HG03064 (cell line): ENCODE measurements around the gene SLC2A10.

Experiments used
- ATAC-seq: cut with Tn5 transposase; IDR thresholded peaks from one replicate; pipeline ENCODE4 v1.9.1; 2021; ENCODE audit warnings: low read depth; ENCODE audit not compliant: unreplicated experiment

The SLC2A10 gene

DNA sequence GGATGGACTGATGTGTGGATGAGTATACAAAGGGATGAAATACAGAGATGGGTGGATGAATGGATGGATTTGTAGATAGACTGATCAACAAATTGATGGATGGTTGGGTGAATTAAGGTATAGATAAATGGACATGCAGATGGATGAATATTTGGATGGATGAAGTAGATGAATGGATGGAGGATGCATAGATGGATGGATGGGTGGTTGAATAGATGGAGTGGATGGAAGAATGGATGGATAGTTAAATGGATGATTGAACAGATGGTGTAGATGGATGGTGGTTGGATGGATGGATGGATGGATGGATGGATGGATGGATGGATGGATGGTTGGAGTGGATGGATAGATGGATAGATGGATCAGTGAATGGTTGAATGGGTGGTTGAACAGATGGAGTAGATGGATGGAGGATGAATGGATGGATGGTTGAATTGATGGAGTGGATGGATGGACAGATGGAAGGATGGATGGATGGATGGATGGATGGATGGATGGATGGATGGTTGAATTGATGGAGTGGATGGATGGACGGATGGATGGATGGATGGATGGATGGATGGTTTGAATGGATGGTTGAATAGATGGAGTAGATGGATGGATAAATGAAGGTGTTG lies 15.0 kb downstream of the SLC2A10 start:
- ATAC-seq = no peak

DNA sequence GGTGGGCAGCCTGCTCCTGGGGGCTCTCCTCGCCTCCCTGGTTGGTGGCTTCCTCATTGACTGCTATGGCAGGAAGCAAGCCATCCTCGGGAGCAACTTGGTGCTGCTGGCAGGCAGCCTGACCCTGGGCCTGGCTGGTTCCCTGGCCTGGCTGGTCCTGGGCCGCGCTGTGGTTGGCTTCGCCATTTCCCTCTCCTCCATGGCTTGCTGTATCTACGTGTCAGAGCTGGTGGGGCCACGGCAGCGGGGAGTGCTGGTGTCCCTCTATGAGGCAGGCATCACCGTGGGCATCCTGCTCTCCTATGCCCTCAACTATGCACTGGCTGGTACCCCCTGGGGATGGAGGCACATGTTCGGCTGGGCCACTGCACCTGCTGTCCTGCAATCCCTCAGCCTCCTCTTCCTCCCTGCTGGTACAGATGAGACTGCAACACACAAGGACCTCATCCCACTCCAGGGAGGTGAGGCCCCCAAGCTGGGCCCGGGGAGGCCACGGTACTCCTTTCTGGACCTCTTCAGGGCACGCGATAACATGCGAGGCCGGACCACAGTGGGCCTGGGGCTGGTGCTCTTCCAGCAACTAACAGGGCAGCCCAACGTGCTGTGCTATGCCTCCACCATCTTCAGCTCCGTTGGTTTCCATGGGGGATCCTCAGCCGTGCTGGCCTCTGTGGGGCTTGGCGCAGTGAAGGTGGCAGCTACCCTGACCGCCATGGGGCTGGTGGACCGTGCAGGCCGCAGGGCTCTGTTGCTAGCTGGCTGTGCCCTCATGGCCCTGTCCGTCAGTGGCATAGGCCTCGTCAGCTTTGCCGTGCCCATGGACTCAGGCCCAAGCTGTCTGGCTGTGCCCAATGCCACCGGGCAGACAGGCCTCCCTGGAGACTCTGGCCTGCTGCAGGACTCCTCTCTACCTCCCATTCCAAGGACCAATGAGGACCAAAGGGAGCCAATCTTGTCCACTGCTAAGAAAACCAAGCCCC lies 16.0 kb downstream of the SLC2A10 start:
- no peak for ATAC-seq

DNA sequence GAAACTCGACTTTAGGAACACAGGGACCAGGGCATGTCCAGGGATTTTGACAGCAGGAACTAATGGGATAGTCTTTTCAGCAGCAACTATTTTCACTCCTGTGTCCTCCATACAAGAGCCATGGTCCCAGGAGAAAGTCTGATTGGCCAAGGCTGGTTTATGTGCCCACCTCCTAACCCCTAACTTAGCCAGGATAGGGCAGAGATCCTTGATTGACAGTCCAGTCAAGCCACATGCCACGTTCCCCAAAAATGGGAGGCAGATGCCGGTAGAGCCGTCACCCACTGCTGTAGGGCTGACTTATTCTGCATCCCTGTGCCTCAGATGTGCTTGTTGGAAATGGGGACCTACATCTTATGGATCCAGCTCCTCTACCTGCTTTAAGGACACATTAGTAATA lies 22.3 kb downstream of the SLC2A10 start:
- no peak for ATAC-seq

DNA sequence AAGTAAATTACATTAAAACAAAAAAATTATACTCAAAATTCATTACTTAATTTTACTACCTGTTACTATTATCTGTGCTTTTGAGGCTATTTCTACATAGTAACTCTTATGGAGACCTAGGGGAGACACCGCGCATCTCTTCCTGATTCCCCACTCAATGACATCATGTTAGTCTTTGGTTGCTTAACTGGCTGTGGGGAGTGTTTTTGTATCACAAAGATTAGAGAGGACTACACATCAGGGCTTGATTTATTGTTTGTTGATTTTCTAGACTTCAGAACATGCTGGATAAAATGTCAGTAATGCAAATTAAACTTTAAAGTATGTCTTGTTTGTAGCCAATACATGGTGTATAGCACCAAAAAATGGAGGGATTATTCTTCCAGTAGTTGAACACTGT lies 26.0 kb downstream of the SLC2A10 start:
- ATAC-seq = no peak

DNA sequence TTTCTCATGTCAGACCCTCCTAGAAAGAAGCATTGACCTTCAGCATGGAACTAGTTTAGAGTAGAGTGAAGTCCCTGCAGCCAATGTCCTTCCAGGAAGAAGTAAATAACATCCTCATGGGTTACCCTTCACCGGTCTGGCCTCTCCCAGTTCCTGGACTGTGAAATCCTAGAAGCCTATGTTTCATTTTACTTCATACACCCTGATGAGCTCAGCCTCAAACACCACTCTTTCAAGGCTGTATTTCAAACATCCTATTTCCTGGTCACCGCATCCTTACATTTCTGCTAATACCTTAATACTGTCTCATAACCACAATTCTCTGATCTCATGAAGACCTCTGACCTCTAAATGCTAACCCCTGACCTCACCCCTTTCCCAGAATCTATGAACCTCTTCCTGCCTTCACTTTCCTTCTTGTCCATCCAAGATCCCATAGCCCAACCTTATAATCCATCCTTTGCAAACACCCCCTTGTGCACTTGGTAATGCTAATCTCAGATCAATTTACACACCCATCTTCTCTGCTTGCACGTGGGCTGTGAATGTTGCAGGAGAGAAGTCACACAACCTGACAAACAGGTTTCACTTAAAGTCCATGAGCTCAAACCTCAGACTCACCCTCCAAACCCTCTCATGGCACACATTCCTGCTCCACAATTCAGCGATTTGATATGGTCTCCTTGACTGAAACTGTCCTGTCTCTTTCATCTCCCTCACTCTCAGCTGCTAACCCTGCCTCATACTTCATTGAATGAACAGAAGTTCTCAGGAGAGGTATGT lies 30.2 kb downstream of the SLC2A10 start:
- ATAC-seq = no peak

DNA sequence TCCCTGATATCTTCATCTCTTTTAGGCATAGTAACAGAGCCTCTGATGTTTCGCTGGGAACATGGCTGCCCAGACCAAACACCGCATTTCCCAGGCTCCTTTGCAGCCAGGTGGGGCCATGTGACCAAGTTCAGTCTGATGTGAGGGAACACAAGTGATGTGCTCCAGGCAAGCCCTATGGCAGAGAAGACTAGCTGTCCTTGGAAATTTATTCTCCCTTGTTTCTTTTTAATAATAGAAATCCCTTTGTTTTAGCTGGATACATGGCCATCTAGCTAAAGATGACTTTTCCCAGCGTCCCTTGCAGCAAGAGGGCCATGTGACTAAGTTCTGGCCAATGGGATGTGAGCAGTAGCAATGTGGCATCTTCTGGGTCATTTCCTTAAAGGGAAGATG lies 30.8 kb downstream of the SLC2A10 start:
- no peak for ATAC-seq

DNA sequence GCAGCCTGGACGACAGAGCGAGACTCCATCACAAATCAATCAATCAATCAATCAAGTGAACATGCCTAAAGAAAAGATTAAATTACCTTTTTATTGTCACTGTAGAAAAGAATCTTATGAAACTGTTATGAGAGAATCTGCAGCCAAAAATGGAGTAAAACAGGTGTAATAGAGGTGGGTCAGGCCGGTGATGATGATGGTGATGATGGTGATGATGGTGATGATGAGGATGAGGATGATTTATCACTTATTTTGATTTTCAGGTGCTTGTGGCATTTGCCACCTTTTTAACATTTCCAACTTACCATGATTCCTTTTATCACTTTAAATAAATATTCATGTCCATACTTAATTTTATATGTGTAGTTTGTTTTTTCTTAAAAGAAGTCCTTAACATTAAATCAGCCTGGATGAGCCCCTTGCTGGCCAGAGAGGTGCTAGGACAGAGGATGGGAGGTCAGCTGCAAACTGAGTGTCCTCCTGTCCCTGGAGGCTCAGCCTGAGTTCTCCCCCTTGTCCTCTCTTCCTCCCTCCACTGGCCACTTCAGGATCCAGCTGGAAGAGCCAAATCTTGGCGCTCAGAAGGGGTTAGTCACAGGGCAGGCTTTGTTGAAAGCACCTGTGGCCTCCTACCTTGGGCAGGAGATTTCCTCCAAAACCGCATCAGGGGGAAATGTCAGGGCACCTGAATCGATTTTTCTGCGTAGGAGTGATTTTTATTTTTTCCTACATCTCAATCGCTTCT lies 32.6 kb downstream of the SLC2A10 start:
- no peak for ATAC-seq

DNA sequence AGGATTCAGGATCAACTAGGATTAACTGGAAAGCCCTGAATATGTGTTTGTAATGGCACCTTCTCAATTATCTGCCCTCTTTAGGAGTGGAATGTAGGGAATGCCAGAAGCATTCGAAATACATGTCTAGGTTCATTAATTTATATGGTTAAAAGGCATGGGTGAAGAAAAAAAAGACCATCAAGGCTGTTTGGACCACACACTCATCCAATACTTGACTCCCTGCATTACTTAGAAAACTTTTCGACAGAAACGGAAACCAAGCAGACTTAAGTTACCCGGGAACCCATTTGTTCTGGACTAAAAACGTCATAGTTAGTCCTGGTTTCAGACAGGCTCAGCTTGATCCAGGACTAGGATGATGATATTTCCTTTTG lies 33.2 kb downstream of the SLC2A10 start:
- no peak for ATAC-seq

DNA sequence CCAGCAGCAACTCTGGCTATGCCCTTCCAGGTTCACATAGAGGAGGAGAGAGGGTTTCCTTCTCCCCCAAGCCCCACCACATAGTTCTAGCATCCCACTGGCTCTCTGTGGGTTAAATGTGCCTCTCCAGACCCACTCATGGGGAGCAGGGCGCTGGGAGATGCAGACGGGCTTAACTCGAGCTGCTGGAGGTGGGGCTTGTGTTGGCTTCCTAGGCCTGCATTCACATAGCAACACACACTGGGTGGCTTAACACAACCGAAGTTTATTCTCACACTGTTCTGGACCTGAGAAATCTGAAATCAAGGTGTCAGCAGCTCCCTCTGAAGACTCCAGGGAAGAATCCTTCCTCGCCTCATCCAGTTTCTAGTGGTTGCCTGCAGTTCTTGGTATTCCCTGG lies 33.6 kb downstream of the SLC2A10 start:
- ATAC-seq = no peak

DNA sequence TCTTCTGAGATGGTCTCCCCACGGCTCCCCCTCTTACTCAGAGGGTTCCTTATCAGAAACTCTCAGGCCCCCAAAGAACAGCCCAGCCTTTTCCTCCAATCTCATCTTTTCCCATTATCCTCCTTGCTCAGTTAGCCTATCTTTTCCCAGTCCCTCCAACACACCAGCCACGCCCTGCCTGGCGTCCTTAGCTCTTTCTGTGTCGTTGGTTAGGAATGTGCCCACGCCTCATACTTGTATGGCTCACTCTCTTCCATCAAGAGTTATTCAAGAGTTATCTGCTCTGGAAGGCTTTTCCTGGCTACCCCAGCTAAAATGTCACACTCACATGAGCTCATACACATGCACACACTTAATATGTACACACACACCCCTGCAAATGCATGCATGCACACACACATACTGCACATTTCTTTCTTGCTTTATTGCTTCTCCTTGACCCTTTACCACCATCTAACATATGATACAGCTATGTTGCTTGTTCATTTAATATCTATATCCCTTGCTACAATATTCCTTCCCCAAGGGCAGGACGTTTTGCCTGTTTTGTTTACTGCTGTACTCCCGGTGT lies 37.6 kb downstream of the SLC2A10 start:
- no peak for ATAC-seq

DNA sequence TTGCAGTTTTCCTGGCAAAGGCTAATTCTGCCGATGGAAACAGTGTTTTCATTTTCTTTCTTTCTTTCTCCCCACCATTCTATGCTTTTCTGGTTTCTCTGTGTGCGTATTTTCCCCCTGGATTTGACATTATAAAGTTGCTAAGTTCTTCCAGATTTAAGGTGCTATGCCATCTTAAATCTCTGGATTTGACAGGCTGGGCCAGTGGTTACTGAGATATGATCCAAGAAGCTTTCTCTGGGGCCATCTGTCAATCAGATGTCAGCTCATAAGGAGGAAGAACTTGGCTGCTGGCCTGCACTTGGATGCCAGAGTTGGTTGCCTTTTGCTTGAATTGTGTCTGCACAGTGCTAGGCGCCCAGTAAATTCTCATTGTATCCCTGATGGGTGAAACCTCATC lies 39.7 kb downstream of the SLC2A10 start:
- ATAC-seq = no peak

DNA sequence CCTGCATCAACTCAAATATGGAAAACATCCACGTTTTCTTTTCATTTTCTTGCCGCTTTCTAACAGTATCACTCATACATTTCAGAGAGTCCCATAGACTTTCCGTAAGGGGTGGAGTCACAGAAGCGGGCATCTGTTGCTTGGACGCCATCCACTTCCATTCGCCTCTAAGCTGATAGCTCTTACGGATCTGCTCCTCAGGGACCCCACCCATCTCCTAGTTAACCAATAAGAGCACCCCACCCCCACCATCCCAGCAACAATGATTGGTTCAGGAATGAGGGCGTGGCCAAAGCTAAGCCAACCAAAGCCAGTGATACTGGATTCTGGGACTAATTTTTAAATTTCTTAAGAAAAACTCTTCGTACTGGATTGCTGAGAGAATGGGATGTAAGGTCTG lies 42.4 kb downstream of the SLC2A10 start:
- ATAC-seq = no peak

DNA sequence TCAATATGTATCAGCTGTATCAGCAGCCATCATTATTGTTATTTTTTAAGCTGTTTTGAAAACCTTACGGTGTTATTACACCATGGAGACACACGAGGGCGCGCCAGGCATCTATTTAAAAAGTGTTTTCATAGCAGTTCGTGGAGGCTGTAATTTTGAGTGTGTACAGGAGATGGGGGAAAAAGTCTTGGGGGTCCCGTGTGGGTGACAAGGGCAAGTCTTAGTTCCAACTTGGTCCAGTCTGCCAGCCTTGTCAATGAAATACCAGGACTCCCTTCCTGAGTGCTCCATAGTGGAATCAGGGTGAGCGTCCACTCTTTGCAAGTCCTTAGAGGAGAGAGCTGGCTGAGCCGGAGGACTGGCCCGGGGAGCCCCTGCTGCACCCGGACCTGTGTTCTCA lies 43.3 kb downstream of the SLC2A10 start:
- ATAC-seq = no peak

DNA sequence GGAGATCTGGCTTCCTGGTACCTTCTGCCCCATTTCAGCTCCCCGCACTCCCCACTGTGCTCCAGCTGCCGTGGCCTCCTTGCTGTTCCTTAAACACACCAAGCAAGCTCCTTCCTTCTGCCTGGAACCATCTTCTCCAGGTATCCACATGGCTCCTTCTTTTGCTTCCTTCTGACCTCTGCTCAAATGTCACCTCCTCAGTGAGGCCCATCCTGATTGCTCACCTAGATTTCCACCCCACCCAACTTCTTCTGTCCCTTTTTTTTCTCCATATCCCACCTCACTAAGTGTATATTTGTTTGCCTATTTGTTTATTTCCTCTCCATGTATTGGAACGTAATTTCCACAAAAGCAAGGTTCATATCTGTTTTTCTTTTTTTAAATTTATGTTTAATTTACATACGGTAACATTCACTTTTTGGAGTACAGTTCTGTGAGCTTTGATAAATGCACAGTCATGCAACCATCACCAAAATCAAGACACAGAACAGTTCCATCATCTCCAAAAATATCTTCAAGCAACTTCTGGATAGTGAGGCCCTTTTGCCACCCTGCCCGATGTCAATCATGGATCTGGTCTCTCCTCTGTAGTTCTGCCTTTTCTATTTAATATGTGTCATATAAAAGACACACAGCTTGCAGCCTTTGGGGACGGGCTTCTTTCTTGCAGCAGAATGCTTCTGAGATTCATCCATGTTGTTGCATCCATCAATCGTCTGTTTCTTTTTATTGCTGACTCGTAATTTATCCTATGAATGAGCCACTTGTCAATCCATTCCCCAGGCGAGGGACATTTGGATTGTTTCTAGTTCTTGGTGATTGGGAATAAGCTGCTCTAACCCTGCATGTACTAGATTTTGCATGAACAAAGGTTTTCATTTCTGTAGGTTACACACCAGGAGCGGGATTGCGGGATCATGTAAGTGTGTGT lies 46.3 kb downstream of the SLC2A10 start:
- ATAC-seq = no peak

DNA sequence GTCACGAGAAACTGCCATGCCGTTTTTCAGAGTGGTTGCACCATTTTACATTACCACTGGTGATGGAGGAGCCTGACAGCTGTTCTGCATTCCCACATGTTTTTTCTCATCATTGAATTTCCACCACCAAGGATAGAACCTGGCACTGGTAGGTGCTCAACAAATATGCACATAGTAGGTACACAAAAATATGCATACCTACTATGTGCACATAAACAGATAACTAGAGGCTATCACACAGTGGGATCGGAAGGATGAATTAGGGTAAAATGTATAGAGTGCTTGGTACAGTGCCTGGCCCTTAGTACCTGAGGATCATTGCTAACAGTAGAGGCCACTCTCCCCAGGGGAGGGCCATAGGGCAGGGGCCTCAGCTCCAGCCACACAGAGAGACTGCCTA lies 47.0 kb downstream of the SLC2A10 start:
- no peak for ATAC-seq

DNA sequence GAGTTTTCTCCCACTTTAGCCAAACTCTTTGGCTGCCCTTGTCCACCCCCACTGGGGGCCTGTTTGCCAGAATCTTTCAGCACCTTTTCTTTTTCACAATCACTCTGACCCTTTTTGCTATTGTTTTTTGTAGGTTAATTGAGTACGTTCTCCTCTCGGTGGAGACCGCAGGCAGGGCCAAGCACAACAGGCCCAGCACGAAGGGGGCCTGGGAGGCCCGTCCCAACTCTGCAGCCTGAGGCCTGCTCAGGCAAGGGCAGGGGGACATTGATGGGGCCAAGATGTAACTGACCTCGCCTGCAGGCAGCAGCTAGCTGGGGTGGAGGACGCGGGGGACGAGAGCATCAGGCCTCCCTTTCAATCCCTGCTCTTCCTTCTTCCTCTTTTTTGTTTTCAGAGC lies 47.7 kb downstream of the SLC2A10 start:
- no peak for ATAC-seq

DNA sequence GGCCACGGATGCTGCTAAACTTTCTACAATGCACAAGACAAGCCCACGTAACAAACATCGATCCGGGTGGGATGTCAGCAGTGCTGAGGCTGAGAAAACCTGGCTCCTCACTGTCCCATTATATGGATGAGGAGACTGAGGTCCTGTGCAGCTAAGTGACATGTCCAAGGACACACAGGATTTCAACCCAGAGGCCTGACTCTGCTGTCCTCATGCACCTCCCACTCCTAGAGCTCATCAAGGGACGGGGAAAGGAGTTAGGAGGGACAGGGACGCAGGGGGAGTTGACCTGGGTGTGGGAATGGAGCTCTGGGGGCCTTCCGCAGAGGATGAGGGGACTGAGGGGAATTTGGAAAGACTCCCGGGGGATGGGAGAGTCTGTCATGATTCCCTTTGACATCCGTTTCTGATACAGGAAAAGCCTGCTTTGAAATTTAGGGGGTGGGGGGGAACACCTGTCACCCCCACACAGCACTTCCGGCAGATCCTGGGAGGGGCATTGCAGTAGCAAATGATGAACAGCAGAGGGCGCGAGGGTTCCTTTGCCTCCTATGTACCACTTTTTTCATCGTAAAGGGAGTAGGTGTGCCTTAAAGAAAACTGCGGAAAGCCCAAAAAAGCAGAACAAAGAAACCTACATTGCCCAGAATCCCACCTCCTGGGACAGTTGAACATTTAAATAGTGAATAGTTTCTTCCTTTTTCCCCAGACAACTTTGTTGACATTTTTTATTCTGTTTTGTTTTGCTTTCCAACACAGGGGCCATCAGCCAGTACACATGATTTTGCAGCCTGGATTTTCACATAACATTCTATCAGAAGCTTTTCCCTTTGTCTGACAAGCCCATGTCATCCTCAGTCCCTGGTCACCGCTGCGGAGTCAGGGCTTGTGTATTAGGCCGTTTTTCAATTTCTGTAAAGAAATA lies 48.6 kb downstream of the SLC2A10 start:
- ATAC-seq = no peak
